IMR-90 (cell line): ENCODE data around the gene SP2. TPM values are rescaled to one million over a fixed set of nuclear protein-coding genes. Genes with fewer than 3 reads are reported as not detected.

Experiments
- ATAC-seq: fragments of 200-7000 bp; cut with Tn5 transposase; 2 replicates; pipeline ENCODE4 v1.9.1; 2020; ENCODE audit warnings: low read depth, mild to moderate bottlenecking, moderate library complexity
- BruUV-seq: library from RNA; stranded (reverse); fragments of 400-500 nt; replicated peaks from 2 replicates; lab custom pipeline; 2021; lab: Mats Ljungman, UMichigan
- CTCF ChIA-PET: fragments of 300-600 bp; formaldehyde crosslinking; extraction: SDS; loops from one replicate; lab custom pipeline; 2021; ENCODE audit warnings: antibody characterized with exemption; lab: Yijun Ruan, JAX
- POLR2A ChIA-PET: fragments of 300-600 bp; sonication (Branson Sonifier 250); formaldehyde crosslinking; loops from one replicate; lab custom pipeline; 2022; ENCODE audit warnings: antibody characterized with exemption; ENCODE audit not compliant: unreplicated experiment; lab: Charles Lee
- DNase-seq: peaks from one replicate; pipeline ENCODE4 v3.0.0; 2013
- H2AFZ ChIP-seq: replicated peaks from 2 replicates; pipeline ENCODE3; 2013; ENCODE audit warnings: low read length, mild to moderate bottlenecking; ENCODE audit not compliant: poor library complexity
- H2AK5ac ChIP-seq: 2 replicates; pipeline ENCODE4 v1.6.1; 2013; ENCODE audit warnings: low read depth, low read length, inconsistent platforms
- H2AK9ac ChIP-seq: replicated peaks from 2 replicates; pipeline ENCODE3; 2013; ENCODE audit warnings: mild to moderate bottlenecking, low read depth, low read length, moderate library complexity; ENCODE audit not compliant: poor library complexity
- H2BK120ac ChIP-seq: 2 replicates; pipeline ENCODE4 v1.6.1; 2013; ENCODE audit warnings: low read depth, low read length, inconsistent platforms
- H2BK15ac ChIP-seq: 3 replicates; pipeline ENCODE4 v1.6.1; 2013; ENCODE audit warnings: low read depth, low read length, inconsistent platforms
- H2BK20ac ChIP-seq: 2 replicates; pipeline ENCODE4 v1.6.1; 2013; ENCODE audit warnings: low read depth, mild to moderate bottlenecking, inconsistent platforms, low read length, moderate library complexity
- H2BK5ac ChIP-seq: 2 replicates; pipeline ENCODE4 v1.6.1; 2013; ENCODE audit warnings: mild to moderate bottlenecking, low read depth, low read length, inconsistent platforms; ENCODE audit not compliant: poor library complexity, severe bottlenecking
- H3K14ac ChIP-seq: replicated peaks from 2 replicates; pipeline ENCODE4 v1.6.1; 2013; ENCODE audit warnings: low read depth, low read length, inconsistent platforms
- H3K18ac ChIP-seq: 2 replicates; pipeline ENCODE4 v1.6.1; 2013; ENCODE audit warnings: low read depth, low read length, control low read depth
- H3K23ac ChIP-seq: 2 replicates; pipeline ENCODE4 v1.6.1; 2013; ENCODE audit warnings: low read depth, low read length, inconsistent platforms
- H3K27ac ChIP-seq: 2 replicates; pipeline ENCODE4 v1.5.1; 2013; ENCODE audit warnings: mild to moderate bottlenecking, control low read depth, low read length; ENCODE audit not compliant: insufficient read depth
- H3K27me3 ChIP-seq: 2 replicates; pipeline ENCODE4 v1.6.1; 2013; ENCODE audit warnings: low read length; ENCODE audit not compliant: control insufficient read depth, insufficient read depth
- H3K36me3 ChIP-seq: 2 replicates; pipeline ENCODE4 v1.6.1; 2013; ENCODE audit warnings: low read length, mixed read lengths; ENCODE audit not compliant: control insufficient read depth, insufficient read depth
- H3K4ac ChIP-seq: 2 replicates; pipeline ENCODE4 v1.6.1; 2013; ENCODE audit warnings: low read depth, low read length, inconsistent platforms
- H3K4me1 ChIP-seq: 2 replicates; pipeline ENCODE4 v1.6.1; 2013; ENCODE audit warnings: low read length, mixed read lengths; ENCODE audit not compliant: control insufficient read depth, insufficient read depth
- H3K4me2 ChIP-seq: 2 replicates; pipeline ENCODE4 v1.6.1; 2013; ENCODE audit warnings: low read depth, mild to moderate bottlenecking, control low read depth, low read length, moderate library complexity
- H3K4me3 ChIP-seq: 2 replicates; pipeline ENCODE4 v1.5.1; 2013; ENCODE audit warnings: low read depth, mild to moderate bottlenecking, control low read depth, low read length, moderate library complexity; ENCODE audit not compliant: insufficient read depth
- H3K56ac ChIP-seq: 2 replicates; pipeline ENCODE4 v1.6.1; 2013; ENCODE audit warnings: low read length, inconsistent platforms; ENCODE audit not compliant: insufficient read depth; ENCODE audit errors: extremely low read depth
- H3K79me1 ChIP-seq, 2 experiments: 2 replicates each; pipeline ENCODE4 v1.6.1; 2013; ENCODE audit warnings: low read length in 2 of 2, inconsistent platforms in 1 of 2, low read depth in 1 of 2
- H3K9ac ChIP-seq: 2 replicates; pipeline ENCODE4 v1.6.1; 2013; ENCODE audit warnings: low read depth, low read length, control low read depth
- H3K9me1 ChIP-seq: 2 replicates; pipeline ENCODE4 v1.6.1; 2013; ENCODE audit warnings: low read length, inconsistent platforms; ENCODE audit not compliant: insufficient read depth
- H3K9me3 ChIP-seq: 2 replicates; pipeline ENCODE4 v1.6.1; 2013; ENCODE audit warnings: low read length; ENCODE audit not compliant: control insufficient read depth, insufficient read depth
- H4K20me1 ChIP-seq: 2 replicates; pipeline ENCODE4 v1.6.1; 2013; ENCODE audit warnings: low read length, inconsistent platforms; ENCODE audit not compliant: insufficient read depth
- H4K5ac ChIP-seq: 2 replicates; pipeline ENCODE4 v1.6.1; 2013; ENCODE audit warnings: mild to moderate bottlenecking, low read depth, low read length, control low read depth
- H4K8ac ChIP-seq, 2 experiments: 2 replicates each; pipeline ENCODE4 v1.6.1; 2013; ENCODE audit warnings: low read depth in 2 of 2, low read length in 2 of 2, control low read depth in 1 of 2, inconsistent platforms in 1 of 2
- H4K91ac ChIP-seq: 2 replicates; pipeline ENCODE4 v1.6.1; 2013; ENCODE audit warnings: low read depth, low read length, inconsistent platforms; ENCODE audit not compliant: insufficient read depth
- RAD21 ChIP-seq: IDR thresholded peaks from 2 replicates; pipeline ENCODE4 v1.6.1; 2012; ENCODE audit warnings: low read length, improper control_type of control experiment
- WGBS, 2 experiments: methylation state at CpG; one replicate each; pipeline versions ENCODE4 v1.1.5 to v1.1.7; 2013; ENCODE audit warnings: missing lambda C conversion rate in 2 of 2; ENCODE audit not compliant: insufficient read length in 1 of 2; ENCODE audit errors: extremely low coverage in 2 of 2; 5-methylcytosine and 5-hydroxymethylcytosine counted together
- dilution Hi-C: fragments of 300-500 bp; cut with HindIII; formaldehyde crosslinking; loops from one replicate; pipeline ENCODE4 v1.14.3; 2018; ENCODE audit warnings: low sequenced_read_pairs; ENCODE audit not compliant: unreplicated experiment
- in situ Hi-C: fragments of 300-500 bp; cut with MboI; formaldehyde crosslinking; loops from 3 replicates; pipeline ENCODE4 v1.14.3; 2019; ENCODE audit warnings: low sequenced_read_pairs, inconsistent platforms, mixed read lengths
- intact Hi-C: fragments of 100-400 bp; cut with micrococcal nuclease; formaldehyde crosslinking; loops from 2 replicates; pipeline ENCODE4 v1.10.0; 2022
- polyA plus RNA-seq, 3 experiments: library from polyadenylated mRNA; depleted of rRNA; stranded (reverse); fragments of >200 nt; gene quantifications; 2 replicates each; pipeline ENCODE4 v1.2.3, GENCODE V29; 2012; ENCODE audit warnings: low replicate concordance in 1 of 3
- total RNA-seq: library from RNA; depleted of rRNA; stranded (reverse); fragments of >200 nt; gene quantifications from 2 replicates; pipeline ENCODE4 v1.2.3, GENCODE V29; 2012

The SP2 gene
- total and polyA plus RNA-seq, 2 of the 4 experiments (the other 2 are of a cell fraction), result 0.72 to 13.8 TPM

GRCh38 chr17:47891545-47892088, 4.4 kb upstream of the SP2 start:
- no TSS peak for BruUV-seq
- no CpG with 5 or more reads among the region's 4 CpGs for WGBS, 2 experiments
- in situ Hi-C loops (loop anchor here (5.0 kb wide), 1 partner anchor 49 kb away; the partner anchor contains the start of gene SCRN2), dilution Hi-C loops (no loop called here), intact Hi-C loops (loop anchor here (2.0 kb wide), 1 partner anchor 193 kb away; no protein-coding TSS in a partner anchor)
- TF ChIP-seq RAD21, result no peak
- no peak overlapping the region for H2AK9ac ChIP-seq
- no peak overlapping the region for H4K91ac ChIP-seq
- H2BK120ac ChIP-seq, result no peak overlapping the region
- no peak overlapping the region for H3K4me2 ChIP-seq
- H4K20me1 ChIP-seq, result no peaks in the 10 kb centered on the region
- H3K18ac ChIP-seq, result no peak overlapping the region
- POLR2A ChIA-PET, result no interaction called here
- H3K4me1 ChIP-seq, result no peaks in the 10 kb centered on the region
- CTCF ChIA-PET, result interaction anchor here (0.6 to 6.6 kb wide), 6 partner anchors 16 to 60 kb away, joined by 3 to 47 read pairs (median 3); partner anchors contain the start of genes LRRC46, MRPL10 and SCRN2
- H3K9me1 ChIP-seq, result 0 out of 2 replicates have a peak, but pooled peaks cover 3% of the 10 kb centered on the region
- no peak overlapping the region for H2AK5ac ChIP-seq
- H3K23ac ChIP-seq, result no peak overlapping the region
- H4K8ac ChIP-seq, result no peak overlapping the region
- H3K79me1 ChIP-seq, result peaks cover 11 to 19% of the 10 kb centered on the region in 2 experiments
- H3K27me3 ChIP-seq, result no peaks in the 10 kb centered on the region
- H3K36me3 ChIP-seq, result no peaks in the 10 kb centered on the region
- no peak overlapping the region for H3K4ac ChIP-seq
- no peak for DNase-seq
- ATAC-seq, result no peak
- H2AFZ ChIP-seq, result no peak overlapping the region
- no peaks in the 10 kb centered on the region for H3K9me3 ChIP-seq
- no peak overlapping the region for H3K4me3 ChIP-seq
- no peak overlapping the region for H3K9ac ChIP-seq
- H3K56ac ChIP-seq, result no peak overlapping the region
- no peak overlapping the region for H2BK20ac ChIP-seq
- no peak overlapping the region for H2BK5ac ChIP-seq
- no peak overlapping the region for H3K14ac ChIP-seq
- H2BK15ac ChIP-seq, result no peak overlapping the region
- H4K5ac ChIP-seq, result no peak overlapping the region
- H3K27ac ChIP-seq, result no peak overlapping the region
